Measurements from ENCODE around the gene HS3ST3B1.

HS3ST3B1 gene

DNA sequence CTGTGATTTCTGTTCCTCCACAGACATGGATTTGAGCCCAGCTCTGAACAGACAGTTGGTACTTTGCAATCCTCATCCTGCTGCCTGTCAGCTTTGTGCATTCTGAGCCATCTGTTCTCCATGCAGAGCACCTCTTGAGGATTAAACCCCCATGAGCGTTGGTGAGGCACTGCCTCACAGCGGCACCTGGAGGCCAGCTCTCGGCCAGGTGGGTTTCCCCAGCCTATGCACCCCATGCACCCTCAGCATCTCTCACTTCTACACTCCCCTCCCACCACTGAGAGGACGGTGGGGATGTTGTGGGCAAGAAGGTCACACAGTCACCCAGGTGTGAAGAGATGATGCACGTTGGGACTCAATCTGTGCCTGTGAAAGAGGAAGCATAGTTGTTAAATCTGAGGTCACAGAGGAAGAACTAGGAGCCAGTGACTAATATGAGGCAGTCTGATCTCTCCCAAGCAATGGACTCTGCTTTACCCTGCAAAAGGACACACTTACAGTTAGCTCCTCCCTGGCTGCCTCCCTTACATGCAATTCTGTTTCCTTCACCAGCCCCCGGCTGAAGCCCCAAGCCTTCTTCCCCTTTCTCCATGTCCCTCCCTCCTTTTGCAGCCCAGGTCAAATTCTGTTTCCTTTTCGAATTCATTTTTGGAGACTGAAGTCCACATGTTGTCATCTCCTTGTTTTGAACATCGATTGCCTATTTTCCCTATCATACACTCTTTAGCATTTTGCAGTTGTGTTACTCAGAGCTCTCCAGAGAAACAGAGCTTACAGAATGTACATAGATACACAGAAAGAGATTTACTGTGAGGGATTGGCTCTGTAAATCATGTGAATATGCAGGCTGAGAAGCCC, 58.5 kb downstream of the HS3ST3B1 start:
- H3K4ac ChIP-seq (ENCODE audit: low read depth, low read length), result no peak overlapping the region
- H3K9ac ChIP-seq (ENCODE audit: low read length), result no peak overlapping the region
- H3K9me3 ChIP-seq (ENCODE audit: insufficient read depth, low read depth, low read length), result no peaks in the 10 kb centered on the region
- no peak overlapping the region for H4K8ac ChIP-seq (ENCODE audit: low read depth, low read length)
- no peaks in the 10 kb centered on the region for H3K79me1 ChIP-seq (ENCODE audit: low read length)
- H3K18ac ChIP-seq (ENCODE audit: low read length), result no peak overlapping the region
- no peak overlapping the region for H3K4me2 ChIP-seq (ENCODE audit: low read length)
- no peak overlapping the region for H3K4me3 ChIP-seq (ENCODE audit: low read depth, low read length)
- no peak overlapping the region for H2BK12ac ChIP-seq (ENCODE audit: low read length)
- H3K27me3 ChIP-seq (ENCODE audit: insufficient read depth, low read length), result no peaks in the 10 kb centered on the region
- no peaks in the 10 kb centered on the region for H3K79me2 ChIP-seq (ENCODE audit: control insufficient read depth, insufficient read depth, low read length, poor library complexity)
- no peak overlapping the region for H3K14ac ChIP-seq (ENCODE audit: low read length)
- DNase-seq, result peak; percentile 17 to 25
- no peak overlapping the region for H2AFZ ChIP-seq (ENCODE audit: insufficient read depth, low read length, poor library complexity)
- no peak overlapping the region for H2BK120ac ChIP-seq (ENCODE audit: insufficient read depth, low read length, poor library complexity)
- H3K36me3 ChIP-seq (ENCODE audit: control insufficient read depth in 1 of 2, insufficient read depth in 2 of 2, low read length in 2 of 2), result no peaks in the 10 kb centered on the region
- peaks cover 0 to 4% of the 10 kb centered on the region in 2 experiments for H3K4me1 ChIP-seq (ENCODE audit: control insufficient read depth in 1 of 2, insufficient read depth in 2 of 2, low read length in 2 of 2)
- H3K27ac ChIP-seq (ENCODE audit: low read depth, low read length), result no peak overlapping the region
- WGBS (ENCODE audit: extremely low coverage, insufficient coverage, insufficient read length), result no CpG with 5 or more reads among the region's 8 CpGs
- no peak overlapping the region for H4K91ac ChIP-seq (ENCODE audit: low read depth, low read length)
- H2AK5ac ChIP-seq (ENCODE audit: low read length), result no peak overlapping the region
- H4K12ac ChIP-seq (ENCODE audit: low read depth, low read length), result no peak overlapping the region
- H2BK5ac ChIP-seq (ENCODE audit: low read depth, low read length, poor library complexity), result no peak overlapping the region
- H3K23ac ChIP-seq (ENCODE audit: low read length), result no peak overlapping the region

DNA sequence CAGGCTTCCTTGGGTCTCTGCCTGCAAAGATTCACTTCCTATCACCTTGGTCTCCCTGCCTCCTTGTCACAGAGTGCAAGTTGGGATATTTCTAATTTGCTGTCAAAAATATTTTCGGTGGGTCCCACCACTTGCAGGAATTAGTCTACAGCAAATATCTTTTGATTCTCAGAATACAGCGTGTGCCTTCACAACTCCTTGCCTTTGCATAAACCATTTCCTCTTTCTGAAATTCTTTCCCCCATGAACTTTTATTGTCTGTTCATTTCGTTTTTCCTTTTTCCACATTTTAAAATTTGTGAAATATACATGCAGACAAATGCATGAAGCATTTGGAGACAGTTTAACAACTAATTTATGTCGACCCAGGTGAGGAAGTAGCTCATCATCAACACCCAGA, 60.0 kb downstream of the HS3ST3B1 start:
- Histone ChIP-seq H3K4me1 (ENCODE audit: control insufficient read depth in 1 of 2, insufficient read depth in 2 of 2, low read length in 2 of 2) (no peaks in the 10 kb centered on the region), H3K18ac (ENCODE audit: low read length) (no peak overlapping the region), H3K9ac (ENCODE audit: low read length) (no peak overlapping the region), H2BK120ac (ENCODE audit: insufficient read depth, low read length, poor library complexity) (no peak overlapping the region), H3K4ac (ENCODE audit: low read depth, low read length) (no peak overlapping the region), H3K27me3 (ENCODE audit: insufficient read depth, low read length) (no peaks in the 10 kb centered on the region), H3K4me3 (ENCODE audit: low read depth, low read length) (no peak overlapping the region), H2AFZ (ENCODE audit: insufficient read depth, low read length, poor library complexity) (no peak overlapping the region), H3K36me3 (ENCODE audit: control insufficient read depth in 1 of 2, insufficient read depth in 2 of 2, low read length in 2 of 2) (no peaks in the 10 kb centered on the region), H4K8ac (ENCODE audit: low read depth, low read length) (no peak overlapping the region), H3K14ac (ENCODE audit: low read length) (no peak overlapping the region), H2BK12ac (ENCODE audit: low read length) (no peak overlapping the region), H3K79me2 (ENCODE audit: control insufficient read depth, insufficient read depth, low read length, poor library complexity) (no peaks in the 10 kb centered on the region), H2AK5ac (ENCODE audit: low read length) (no peak overlapping the region), H3K27ac (ENCODE audit: low read depth, low read length) (no peak overlapping the region), H3K23ac (ENCODE audit: low read length) (no peak overlapping the region), H3K9me3 (ENCODE audit: insufficient read depth, low read depth, low read length) (no peaks in the 10 kb centered on the region), H2BK5ac (ENCODE audit: low read depth, low read length, poor library complexity) (no peak overlapping the region), H4K91ac (ENCODE audit: low read depth, low read length) (no peak overlapping the region), H3K4me2 (ENCODE audit: low read length) (no peak overlapping the region), H3K79me1 (ENCODE audit: low read length) (no peaks in the 10 kb centered on the region), H4K12ac (ENCODE audit: low read depth, low read length) (no peak overlapping the region)
- no peak for DNase-seq
- no CpG with 5 or more reads among the region's 4 CpGs for WGBS (ENCODE audit: extremely low coverage, insufficient coverage, insufficient read length)

DNA sequence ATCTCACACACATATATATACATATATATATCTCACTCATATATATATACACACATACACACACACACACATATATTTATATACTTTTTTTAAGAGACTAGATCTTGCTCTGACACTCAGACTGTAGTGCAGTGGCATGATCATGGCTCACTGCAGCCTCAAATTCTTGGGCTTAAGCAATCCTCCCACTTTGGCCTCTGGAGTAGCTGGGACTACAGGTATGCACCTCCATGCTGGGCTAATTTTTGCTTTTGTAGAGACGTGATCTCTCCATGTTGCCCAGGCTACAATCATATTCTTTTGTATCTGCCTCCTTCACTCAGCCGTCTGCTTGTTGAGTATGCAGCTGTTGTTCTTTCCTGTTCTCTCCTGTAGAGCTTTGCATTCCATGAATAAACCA, 60.6 kb downstream of the HS3ST3B1 start:
- Histone ChIP-seq H3K36me3 (ENCODE audit: control insufficient read depth in 1 of 2, insufficient read depth in 2 of 2, low read length in 2 of 2) (no peaks in the 10 kb centered on the region), H2BK12ac (ENCODE audit: low read length) (no peak overlapping the region), H2AFZ (ENCODE audit: insufficient read depth, low read length, poor library complexity) (no peak overlapping the region), H3K27ac (ENCODE audit: low read depth, low read length) (no peak overlapping the region), H3K4me1 (ENCODE audit: control insufficient read depth in 1 of 2, insufficient read depth in 2 of 2, low read length in 2 of 2) (no peaks in the 10 kb centered on the region), H3K4me2 (ENCODE audit: low read length) (no peak overlapping the region), H2BK5ac (ENCODE audit: low read depth, low read length, poor library complexity) (no peak overlapping the region), H4K8ac (ENCODE audit: low read depth, low read length) (no peak overlapping the region), H3K23ac (ENCODE audit: low read length) (no peak overlapping the region), H2BK120ac (ENCODE audit: insufficient read depth, low read length, poor library complexity) (no peak overlapping the region), H3K9me3 (ENCODE audit: insufficient read depth, low read depth, low read length) (no peaks in the 10 kb centered on the region), H3K18ac (ENCODE audit: low read length) (no peak overlapping the region), H3K9ac (ENCODE audit: low read length) (no peak overlapping the region), H3K79me1 (ENCODE audit: low read length) (no peaks in the 10 kb centered on the region), H4K12ac (ENCODE audit: low read depth, low read length) (no peak overlapping the region), H3K27me3 (ENCODE audit: insufficient read depth, low read length) (no peaks in the 10 kb centered on the region), H4K91ac (ENCODE audit: low read depth, low read length) (no peak overlapping the region), H3K14ac (ENCODE audit: low read length) (no peak overlapping the region), H2AK5ac (ENCODE audit: low read length) (no peak overlapping the region), H3K79me2 (ENCODE audit: control insufficient read depth, insufficient read depth, low read length, poor library complexity) (no peaks in the 10 kb centered on the region), H3K4me3 (ENCODE audit: low read depth, low read length) (no peak overlapping the region), H3K4ac (ENCODE audit: low read depth, low read length) (no peak overlapping the region)
- no CpG with 5 or more reads among the region's 2 CpGs for WGBS (ENCODE audit: extremely low coverage, insufficient coverage, insufficient read length)
- peak; percentile 59 to 77 for DNase-seq

DNA sequence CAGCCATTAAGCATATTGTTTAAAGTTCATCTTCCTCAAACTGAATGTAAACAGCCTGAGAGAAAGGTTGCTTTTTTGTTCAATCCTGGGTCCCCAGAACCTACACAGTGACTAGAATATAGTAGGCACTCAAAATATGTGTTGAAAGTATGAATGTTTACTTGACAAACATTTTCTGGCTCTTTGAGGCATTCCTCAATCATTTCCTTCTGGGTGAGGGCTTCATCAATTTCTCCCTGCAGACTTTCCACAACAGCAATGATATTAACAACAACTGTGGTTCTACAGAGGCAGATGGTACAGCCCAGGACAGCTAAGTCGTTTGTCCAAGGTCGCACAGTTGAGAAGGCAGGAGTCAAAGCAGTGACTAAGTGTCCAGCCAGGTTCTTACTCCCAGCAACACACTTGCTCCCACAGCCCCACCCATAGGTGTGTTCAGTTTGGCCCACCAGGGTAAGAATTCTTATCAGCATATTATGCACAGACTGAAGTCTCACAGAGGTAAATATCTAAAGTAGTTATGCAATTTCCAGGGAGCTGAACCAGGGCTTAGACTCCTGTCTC, 61.1 kb downstream of the HS3ST3B1 start:
- Histone ChIP-seq H3K18ac (ENCODE audit: low read length) (no peak overlapping the region), H3K23ac (ENCODE audit: low read length) (no peak overlapping the region), H2BK120ac (ENCODE audit: insufficient read depth, low read length, poor library complexity) (no peak overlapping the region), H4K12ac (ENCODE audit: low read depth, low read length) (no peak overlapping the region), H3K4me3 (ENCODE audit: low read depth, low read length) (no peak overlapping the region), H3K9ac (ENCODE audit: low read length) (no peak overlapping the region), H2BK5ac (ENCODE audit: low read depth, low read length, poor library complexity) (no peak overlapping the region), H2BK12ac (ENCODE audit: low read length) (no peak overlapping the region), H3K9me3 (ENCODE audit: insufficient read depth, low read depth, low read length) (no peaks in the 10 kb centered on the region), H3K14ac (ENCODE audit: low read length) (no peak overlapping the region), H3K27ac (ENCODE audit: low read depth, low read length) (no peak overlapping the region), H2AFZ (ENCODE audit: insufficient read depth, low read length, poor library complexity) (no peak overlapping the region), H3K27me3 (ENCODE audit: insufficient read depth, low read length) (no peaks in the 10 kb centered on the region), H3K4ac (ENCODE audit: low read depth, low read length) (no peak overlapping the region), H4K91ac (ENCODE audit: low read depth, low read length) (no peak overlapping the region), H3K79me1 (ENCODE audit: low read length) (no peaks in the 10 kb centered on the region), H3K36me3 (ENCODE audit: control insufficient read depth in 1 of 2, insufficient read depth in 2 of 2, low read length in 2 of 2) (no peaks in the 10 kb centered on the region), H3K4me1 (ENCODE audit: control insufficient read depth in 1 of 2, insufficient read depth in 2 of 2, low read length in 2 of 2) (no peaks in the 10 kb centered on the region), H3K4me2 (ENCODE audit: low read length) (no peak overlapping the region), H4K8ac (ENCODE audit: low read depth, low read length) (no peak overlapping the region), H3K79me2 (ENCODE audit: control insufficient read depth, insufficient read depth, low read length, poor library complexity) (no peaks in the 10 kb centered on the region), H2AK5ac (ENCODE audit: low read length) (no peak overlapping the region)
- WGBS (ENCODE audit: extremely low coverage, insufficient coverage, insufficient read length), result no CpG with 5 or more reads among the region's 2 CpGs
- DNase-seq, result peak; percentile 44 to 66
